Measurements from ENCODE around the gene AAGAB.
"Not testable (repeated sequence)": the region's sequence is repeated elsewhere in the genome, so short reads cannot be mapped to it uniquely, and the experiment has no call there.

Gene AAGAB

DNA sequence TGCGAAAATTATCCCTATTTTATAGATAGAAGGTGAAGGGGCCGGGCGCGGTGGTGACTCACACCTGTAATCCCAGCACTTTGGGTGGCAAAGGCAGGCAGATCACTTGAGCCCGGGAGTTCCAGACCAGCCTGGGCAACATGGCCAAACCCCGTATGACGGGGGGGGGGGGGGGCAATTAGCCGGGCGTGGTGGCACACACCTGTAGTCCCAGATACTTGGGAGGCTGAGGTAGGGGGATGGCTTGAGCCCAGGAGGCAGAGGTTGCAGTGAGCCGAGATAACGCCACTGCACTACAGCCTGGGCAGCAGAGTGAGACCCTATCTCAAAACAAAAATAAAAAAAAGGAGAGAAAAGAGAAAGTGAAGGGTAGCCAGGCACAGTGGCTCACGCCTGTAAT, 1.4 kb downstream of the AAGAB start:
- DNase-seq (ENCODE audit: low read depth): no peak

DNA sequence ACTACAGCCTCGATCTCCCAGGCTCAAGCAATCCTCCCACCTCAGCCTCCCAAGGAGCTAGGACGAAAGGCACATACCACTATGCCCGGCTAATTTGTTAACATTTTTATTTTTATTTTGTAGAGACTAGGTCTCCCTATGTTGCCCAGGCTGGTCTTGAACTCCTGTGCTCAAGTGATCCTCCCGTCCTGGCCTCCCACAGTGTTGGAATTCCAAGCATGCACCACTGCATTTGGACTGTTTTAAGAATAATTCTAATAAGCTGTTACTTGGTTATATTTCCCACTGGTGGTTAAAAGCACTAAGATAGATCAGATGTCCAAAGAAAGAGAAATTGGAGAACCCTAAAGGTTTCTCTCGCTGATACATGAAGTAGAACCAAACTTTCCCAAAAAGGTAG, 3.1 kb downstream of the AAGAB start:
- no peak for DNase-seq (ENCODE audit: low read depth)

DNA sequence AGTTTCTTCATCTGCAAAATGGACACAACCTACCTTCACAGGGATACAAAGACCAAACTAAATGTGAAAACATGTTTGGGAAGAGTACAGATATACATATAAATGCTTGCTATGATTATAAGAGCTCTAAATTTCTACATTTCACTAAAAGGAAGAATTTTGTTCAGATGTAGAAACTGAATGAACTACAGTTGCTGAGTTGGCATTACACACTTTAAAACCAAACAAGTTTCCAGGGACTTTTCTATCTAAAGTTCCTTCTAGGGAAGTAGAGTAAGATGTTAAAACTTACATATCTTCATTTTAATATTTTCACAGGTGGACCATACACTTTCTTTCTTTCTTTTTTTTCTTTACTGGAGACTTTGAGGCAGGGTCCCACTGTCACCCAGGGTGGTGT, 4.6 kb downstream of the AAGAB start:
- DNase-seq (ENCODE audit: low read depth): no peak

DNA sequence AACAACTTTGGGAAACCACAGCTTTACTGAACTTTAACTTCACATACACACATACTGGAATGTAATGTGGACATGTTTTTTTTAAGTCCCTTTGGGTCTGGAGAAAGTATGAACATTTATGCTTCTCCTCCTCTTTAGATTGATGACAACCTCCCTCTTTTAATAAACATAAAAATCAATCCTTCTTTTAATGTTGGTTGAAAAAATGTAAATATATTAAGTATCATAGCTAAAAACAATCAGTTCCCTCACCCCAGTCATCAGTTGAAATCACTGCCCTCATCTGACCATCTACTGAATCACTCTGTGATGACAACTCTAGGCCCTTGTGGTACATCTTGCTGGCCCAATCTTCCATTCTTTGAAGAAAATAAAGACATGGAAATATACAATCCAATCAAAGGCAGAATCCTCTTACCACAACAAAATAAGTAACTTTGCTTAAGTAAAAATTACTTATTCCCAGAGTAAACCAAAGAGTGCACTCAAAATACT, 6.4 kb downstream of the AAGAB start:
- DNase-seq (ENCODE audit: low read depth): no peak

DNA sequence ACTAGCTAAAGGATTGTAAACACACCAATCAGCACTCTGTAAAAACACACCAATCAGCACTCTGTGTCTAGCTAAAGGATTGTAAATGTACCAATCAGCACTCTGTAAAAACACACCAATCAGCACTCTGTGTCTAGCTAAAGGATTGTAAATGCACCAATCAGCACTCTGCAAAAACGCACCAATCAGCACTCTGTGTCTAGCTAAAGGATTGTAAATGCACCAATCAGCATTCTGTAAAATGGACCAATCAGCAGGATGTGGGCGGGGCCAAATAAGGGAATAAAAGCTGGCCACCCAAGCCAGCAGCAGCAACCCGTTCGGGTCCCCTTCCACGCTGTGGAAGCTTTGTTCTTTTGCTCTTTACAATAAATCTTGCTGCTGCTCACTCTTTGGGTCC, 7.9 kb downstream of the AAGAB start:
- DNase-seq (ENCODE audit: low read depth): not testable (repeated sequence)

DNA sequence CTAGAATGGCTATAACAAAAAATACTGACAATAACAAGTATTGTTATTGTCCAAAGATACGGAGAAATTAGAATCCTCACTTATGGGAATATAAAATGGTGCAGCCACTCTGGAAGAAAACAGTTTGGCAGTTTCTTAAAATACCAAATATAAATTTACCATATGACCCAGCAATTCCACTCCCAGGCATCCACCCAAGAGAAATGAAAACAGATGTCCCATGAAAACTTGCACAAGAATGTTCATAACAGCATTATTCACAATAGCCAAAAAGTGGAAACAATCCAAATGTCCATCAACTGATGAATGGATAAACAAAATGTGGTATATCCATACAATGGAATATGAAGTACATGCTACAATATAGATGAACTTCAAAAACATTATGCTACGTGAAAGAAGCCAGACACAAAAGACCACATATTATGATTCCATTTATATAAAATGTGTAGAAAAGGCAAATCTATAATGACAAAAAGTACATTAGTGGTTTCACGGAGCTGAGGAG, 9.4 kb downstream of the AAGAB start:
- DNase-seq (ENCODE audit: low read depth): no peak

DNA sequence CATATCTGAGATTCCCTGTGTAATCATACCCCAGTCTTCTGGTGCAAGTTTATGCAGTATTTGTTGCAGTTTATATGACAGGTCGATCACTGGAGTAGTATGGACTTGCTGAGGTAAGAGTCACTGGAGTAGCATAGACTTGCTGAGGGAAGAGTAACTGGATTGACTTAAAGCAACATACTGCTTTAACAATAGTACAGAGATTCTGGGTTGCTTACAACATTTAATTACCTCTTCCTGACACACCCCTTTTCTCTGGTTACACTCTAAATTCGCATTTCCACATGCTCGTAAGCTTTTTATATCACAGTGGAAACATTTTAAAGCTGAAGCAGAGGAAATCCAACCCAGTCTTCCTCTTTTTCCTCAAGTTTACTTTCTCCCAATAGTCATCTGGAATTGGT, 11.8 kb downstream of the AAGAB start:
- DNase-seq (ENCODE audit: low read depth): no peak

DNA sequence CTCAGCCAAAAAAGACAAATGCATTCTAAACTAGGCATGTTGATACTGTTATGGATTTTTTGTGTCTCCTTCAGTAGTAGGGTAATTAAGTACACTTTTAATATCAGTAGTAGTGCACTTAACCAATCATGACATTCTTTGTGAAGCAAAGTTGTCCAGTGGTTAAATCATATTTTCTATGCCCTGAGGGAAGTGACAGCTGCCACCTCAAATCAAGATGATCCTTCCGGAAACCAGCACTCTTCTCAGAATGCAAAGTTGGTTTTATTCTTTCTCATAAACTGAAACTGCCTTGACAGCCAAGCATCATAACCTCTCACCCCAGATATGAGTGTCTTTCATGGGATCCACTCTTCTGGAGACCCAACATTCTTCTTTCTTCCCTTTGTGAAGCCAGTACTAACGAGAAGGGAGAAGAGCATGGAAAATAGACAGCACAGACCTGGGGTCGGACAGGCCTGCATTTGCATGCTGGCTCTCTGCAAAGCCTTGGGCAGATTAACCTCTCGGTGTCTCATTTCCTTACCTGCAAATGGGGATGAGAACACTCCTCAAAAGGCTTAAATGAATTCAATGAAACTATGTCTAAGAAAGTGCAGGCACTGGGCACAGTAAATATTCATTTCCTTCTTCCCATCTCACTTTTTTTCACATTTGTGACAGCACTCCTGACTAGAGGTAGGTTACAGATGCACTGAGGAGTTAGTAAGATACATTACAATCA, 13.2 kb downstream of the AAGAB start:
- no peak for DNase-seq (ENCODE audit: low read depth)

DNA sequence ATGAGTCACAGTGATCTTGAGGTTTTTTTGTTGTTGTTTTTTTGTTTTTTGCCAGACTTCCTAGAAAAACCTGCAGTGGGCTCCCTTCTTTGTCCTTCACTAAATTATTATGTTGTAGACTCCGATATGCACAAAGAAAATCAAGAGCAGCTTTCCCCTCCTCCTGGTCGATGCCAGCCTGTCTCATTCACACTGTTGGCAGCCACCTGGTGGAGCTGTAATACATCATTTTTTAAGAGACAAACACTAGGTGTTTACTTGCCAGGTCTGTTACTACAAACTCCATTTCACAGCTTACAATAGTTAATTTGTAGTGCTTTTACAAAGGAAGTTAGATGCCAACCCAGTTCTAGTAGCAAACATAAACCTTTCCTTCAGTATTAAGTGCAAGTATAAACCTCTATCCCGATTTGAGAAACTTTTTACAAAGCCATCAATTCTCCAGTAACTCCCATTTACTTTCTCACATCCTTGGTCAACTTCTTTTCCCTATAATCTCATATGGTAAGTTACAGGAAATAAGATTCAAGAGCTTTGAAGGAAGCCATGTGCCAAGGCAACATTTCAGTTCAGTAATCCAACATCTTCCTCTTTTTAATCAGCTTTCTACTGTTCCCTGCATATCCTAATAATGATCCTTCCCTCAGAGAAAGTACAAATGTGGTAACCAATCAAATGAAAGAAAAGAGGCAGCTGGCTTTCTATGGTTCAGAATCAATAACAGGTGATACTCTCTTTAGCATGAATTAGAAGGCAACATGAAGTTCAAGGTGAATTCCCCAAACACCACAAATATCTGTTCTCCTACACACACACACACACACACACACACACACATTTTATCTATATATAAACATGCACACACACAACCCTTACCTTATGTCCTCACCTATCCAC, 14.0 kb downstream of the AAGAB start:
- DNase-seq (ENCODE audit: low read depth): no peak

DNA sequence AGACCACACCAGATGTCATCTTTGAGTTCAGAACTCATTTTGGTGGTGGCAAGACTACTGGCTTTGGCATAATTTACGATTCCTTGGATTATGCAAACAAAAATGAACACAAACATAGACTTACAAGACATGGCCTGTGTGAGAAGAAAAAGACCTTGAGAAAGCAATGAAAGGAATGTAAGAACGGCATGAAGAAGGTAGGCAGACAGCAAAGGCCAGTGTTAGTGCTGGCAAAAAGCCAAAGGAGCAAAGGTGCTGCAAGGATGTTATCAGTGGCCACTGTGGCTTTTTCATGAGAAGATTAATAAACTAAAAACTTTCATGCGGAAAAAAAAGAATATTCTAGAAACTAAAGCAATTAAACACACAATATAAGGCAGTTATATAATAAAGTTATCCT, 21.9 kb downstream of the AAGAB start:
- DNase-seq (ENCODE audit: low read depth): no peak

DNA sequence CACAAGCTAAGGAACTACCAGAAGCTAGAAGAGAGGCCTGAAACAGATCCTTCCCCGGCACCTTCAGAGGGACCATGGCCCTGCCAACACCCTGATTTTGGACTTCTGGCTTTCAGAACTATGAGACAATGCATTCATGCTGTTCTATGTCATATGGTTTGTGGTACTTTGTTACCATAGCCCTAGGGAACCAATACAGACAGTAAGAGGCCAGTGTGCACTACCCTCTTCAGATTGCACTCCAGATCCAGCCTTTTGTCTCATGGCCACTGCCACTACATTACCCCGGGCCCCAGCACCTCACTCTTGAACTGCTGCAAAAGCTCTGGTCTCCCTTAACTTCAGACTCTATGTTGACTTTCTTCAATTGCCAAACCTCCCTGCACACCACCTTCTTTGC, 24.0 kb downstream of the AAGAB start:
- DNase-seq (ENCODE audit: low read depth): no peak

DNA sequence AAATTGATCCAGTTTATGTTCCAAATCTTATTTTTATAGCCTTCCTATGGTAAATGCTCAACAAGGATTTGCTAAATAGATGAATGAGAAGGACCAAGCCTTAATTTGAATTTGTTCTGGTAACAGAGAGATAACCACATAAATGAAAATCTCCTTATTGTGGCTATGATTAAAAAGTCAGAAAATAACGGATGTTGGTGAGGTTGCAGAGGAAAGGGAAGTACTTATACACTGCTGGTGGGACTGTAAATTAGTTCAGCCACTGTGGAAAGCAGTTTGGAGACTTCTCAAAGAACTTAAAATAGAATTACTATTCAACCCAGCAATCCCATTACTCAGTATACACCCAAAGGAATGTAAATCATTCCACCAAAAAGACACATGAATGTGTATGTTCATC, 26.2 kb downstream of the AAGAB start:
- no peak for DNase-seq (ENCODE audit: low read depth)

DNA sequence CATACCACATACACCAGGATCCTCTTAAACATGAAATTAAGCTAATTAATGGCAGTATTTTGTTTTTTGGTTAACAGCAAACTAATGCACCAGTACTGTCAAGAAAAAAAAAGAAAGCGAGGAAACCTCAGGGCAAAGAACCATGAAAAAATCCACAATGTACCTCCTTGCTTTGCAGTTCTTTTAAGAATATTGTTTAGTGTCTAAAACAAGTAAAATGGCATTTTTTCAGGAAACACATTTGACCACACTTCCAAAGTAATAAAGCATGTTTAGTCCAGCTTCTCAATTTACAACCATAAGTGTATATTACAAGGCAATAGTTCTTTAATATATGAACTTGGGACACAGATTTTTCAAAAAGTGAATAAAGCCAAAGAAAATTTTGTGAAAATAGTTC, 26.6 kb downstream of the AAGAB start:
- no peak for DNase-seq (ENCODE audit: low read depth)

DNA sequence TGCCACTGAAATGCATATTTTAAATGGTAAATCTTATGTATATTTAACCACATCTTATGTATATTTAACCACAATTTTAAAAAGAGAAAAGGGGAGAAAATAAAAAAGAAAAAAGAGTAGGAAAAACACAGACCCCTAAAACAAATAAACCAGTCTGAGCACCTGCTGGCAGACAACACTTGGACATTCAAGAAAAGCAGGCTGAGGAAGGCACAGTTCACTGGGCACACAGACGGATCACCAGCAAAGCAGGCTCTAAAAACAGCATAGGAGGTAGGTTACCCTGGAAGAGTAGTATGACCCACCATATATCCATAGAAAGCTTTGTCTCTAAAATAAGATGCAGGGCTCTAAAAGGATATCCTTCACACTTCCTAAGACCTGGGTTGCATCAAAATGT, 27.0 kb downstream of the AAGAB start:
- DNase-seq (ENCODE audit: low read depth): no peak

DNA sequence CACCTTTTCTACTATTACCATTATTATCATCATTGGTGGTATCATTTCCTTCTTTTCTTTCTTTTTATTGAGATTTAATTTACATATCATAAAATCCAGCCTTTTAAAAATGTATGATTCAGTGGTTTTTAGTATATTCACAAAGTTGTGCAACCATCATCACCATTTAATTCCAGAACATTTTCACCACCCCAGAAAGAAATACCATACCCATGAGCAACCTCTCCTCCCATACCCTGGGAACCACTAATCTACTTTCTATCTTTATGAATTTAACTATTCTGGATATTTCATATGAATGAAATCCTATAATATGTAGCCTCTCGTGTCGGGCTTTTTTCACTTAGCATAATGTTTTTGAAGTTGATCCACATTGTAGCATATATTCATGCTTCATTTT, 29.1 kb downstream of the AAGAB start:
- DNase-seq (ENCODE audit: low read depth): no peak

DNA sequence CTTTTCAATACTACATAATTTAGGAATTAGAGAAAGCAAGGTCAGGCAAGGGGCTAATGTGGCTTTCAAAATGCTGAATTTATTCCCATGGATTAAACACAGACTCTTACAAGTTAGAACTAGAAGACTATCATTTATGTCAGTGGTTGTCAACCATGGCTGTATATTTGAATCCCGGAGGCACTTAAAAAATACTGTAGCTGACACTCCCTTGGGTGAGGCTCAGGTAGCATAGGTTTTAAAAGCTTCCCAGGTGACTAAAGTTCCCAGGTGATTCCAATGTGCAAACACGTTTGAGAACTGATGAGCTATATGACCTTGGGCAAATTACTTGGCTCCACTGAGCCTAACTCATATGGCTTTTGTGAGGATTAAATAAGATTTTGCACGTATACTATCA, 29.6 kb downstream of the AAGAB start:
- DNase-seq (ENCODE audit: low read depth): no peak

DNA sequence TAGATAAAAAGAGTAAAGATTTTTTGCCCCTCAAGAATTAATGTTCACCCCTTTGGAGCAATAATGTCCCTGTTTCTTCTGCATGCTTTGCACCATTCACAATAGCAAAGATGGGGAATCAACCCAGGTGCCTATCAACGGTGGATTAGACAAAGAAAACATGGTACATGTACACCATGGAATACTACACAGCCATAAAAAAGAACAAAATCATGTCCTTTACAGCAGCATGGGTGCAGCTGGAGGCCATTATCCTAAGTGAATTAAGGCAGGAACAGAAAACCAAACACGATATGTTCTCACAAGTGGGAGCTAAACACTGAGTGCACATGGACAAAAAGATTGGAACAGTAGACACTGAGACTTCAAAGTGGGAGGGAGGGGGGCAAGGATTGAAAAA, 35.2 kb downstream of the AAGAB start:
- no peak for DNase-seq (ENCODE audit: low read depth)

DNA sequence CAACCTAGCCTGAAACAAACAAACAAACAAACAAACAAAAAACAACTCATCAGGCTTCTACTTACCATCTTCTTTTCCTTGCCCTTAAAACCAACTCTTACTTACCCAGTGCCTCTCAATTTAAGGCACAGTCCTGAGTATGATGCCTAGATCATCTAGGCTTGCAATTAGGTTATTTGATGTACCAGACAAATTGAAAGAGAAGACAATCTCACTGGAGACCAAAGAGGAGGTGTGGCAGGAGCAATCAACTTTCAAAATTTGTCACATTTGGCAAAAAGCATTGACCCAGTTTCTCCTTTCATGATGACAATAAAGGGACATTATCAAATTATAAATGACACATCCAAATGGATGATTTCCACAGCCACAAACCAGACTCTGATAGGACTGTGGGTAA, 36.0 kb downstream of the AAGAB start:
- no peak for DNase-seq (ENCODE audit: low read depth)

DNA sequence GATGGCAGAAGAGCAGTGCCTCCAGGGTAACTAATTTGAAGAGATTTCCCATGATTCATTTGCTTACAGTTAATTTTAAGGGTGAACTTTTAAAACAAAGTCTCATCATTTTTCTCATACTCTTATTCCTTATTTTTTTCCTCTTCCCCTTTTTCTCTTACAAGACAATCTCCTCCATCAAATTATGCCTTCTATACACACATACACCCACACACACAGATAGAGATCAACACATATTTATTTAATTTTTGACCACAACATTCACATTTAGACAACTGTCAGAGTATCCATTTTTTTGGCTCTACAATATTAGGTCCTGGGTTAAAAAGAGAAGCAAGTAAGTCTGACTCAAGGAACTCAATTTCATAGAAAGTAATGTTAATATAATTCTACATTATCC, 37.6 kb downstream of the AAGAB start:
- DNase-seq (ENCODE audit: low read depth): no peak

DNA sequence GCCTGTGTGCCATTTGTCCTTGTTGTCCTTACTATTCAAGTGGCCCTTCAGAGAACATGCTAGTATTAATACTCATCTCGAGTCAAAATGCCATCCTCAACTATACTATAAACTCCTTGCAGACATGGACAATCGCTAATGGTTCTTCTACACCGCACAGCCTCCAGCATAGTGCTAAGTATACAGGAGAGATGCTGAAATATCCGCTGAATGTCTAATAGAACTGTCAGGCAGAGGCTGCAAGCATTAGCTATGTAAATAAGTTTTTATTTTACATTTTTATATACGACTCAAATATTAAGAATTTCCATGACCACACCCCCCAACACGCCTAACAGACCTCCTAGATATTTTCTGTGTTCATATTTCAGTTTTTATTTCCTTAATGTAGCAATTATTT, 39.4 kb downstream of the AAGAB start:
- no peak for DNase-seq (ENCODE audit: low read depth)

DNA sequence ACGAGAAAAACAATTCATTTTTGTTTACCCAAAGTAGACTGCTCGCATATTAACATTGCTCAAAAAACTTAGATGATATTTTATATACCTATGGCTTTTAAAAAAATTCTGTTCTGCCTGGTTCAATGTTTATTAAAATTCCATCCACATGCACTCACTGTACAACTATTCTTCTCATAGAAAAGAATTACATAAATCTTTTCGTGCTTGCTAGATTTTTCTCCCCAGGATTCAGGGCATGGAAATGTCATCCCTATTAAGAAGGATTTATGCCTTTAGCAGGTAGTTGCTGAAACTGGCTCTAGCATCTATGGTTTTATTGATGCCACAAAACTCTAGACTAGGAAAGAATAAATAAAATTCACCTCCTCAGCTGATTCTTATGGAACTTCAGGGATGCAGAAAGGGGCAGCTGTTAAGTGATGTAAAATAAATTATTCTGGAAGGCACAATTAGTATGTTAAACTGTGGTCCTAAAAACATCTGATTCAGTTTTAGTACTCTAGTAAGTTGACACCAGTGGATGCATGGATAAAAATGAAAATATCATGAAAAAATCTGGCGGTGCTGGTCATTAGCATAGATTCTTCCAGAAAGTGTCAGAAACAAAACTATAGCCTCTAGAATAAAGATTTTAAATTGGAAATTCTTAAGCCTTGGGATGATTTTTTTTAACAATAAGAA, 41.6 kb downstream of the AAGAB start:
- DNase-seq (ENCODE audit: low read depth): no peak

DNA sequence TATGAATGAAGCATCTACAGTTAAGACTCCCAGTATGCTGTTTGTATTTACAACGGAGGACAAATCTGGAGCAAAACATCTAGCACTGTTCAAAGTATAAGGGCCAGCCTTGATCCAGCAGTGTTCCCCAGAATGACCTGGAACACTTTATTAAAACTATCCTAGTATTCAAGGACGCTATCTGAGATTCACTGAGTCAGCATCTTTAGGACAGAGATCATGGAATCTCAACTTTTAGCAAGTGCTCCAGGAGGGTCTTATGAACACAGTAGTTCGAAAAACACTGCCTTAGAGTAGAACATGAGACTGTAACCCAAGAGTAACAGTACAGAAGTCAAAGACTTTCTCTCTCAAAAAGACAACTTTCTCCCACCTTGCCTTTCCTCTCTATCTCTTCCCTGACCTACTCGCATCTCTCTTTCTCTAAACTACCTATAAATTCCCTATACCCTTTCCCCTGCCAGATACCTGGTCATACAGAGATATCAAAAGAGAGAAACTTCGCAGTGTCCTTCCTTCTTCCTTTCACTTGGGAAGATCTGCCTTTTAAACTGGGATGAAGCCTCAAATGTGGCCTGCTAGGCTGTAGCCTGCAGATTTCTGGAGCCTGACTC, 43.8 kb downstream of the AAGAB start:
- no peak for DNase-seq (ENCODE audit: low read depth)

All from T-helper 22 cell (primary cell).